Pulmonary artery endothelial cell (primary cell): Measurements from ENCODE around the gene TCF25. TPM values are rescaled to one million over a fixed set of nuclear protein-coding genes. Genes with fewer than 3 reads are reported as not detected.
"Not testable (repeated sequence)": the region's sequence is repeated elsewhere in the genome, so short reads cannot be mapped to it uniquely, and the experiment has no call there.

Source experiments
- DNase-seq: peaks from one replicate; pipeline ENCODE4 v3.0.0-alpha.2; 2011; ENCODE audit warnings: low read depth, low spot score
- total RNA-seq: library from RNA; depleted of rRNA; stranded (reverse); fragments of >200 nt; gene quantifications from 2 replicates; pipeline ENCODE4 v1.2.3, GENCODE V29; 2014

The TCF25 gene
- total RNA-seq, 1 donor from 2014 or later, result 226 TPM

- DNase-seq, result no peak
Observed at GRCh38 chr16:89902980-89903379, 29.6 kb downstream of the TCF25 start.

GRCh38 chr16:89903908-89904515 lies 30.6 kb downstream of the TCF25 start:
- DNase-seq, result no peak

GRCh38 chr16:89904606-89905510 lies 31.5 kb downstream of the TCF25 start:
- no peak for DNase-seq

- DNase-seq, result no peak
Observed at GRCh38 chr16:89905511-89906139, 32.2 kb downstream of the TCF25 start.

GRCh38 chr16:89906140-89907025 lies 33.0 kb downstream of the TCF25 start:
- no peak for DNase-seq

- DNase-seq, result no peak
Observed at GRCh38 chr16:89907055-89907814, 33.8 kb downstream of the TCF25 start.

GRCh38 chr16:89908236-89908635 lies 34.8 kb downstream of the TCF25 start:
- DNase-seq, result no peak

GRCh38 chr16:89909777-89910716 lies 36.7 kb downstream of the TCF25 start:
- DNase-seq, result no peak

- no peak for DNase-seq
Observed at GRCh38 chr16:89910717-89911354, 37.4 kb downstream of the TCF25 start.

- no peak for DNase-seq
Observed at GRCh38 chr16:89911375-89911774, 38.0 kb downstream of the TCF25 start.

GRCh38 chr16:89912143-89912542 lies 38.8 kb downstream of the TCF25 start:
- DNase-seq, result no peak

GRCh38 chr16:89912627-89913026 lies 39.2 kb downstream of the TCF25 start:
- no peak for DNase-seq

- DNase-seq, result no peak
Observed at GRCh38 chr16:89913408-89914387, 40.3 kb downstream of the TCF25 start.

GRCh38 chr16:89914642-89915285 lies 41.4 kb downstream of the TCF25 start:
- not testable (repeated sequence) for DNase-seq

- DNase-seq, result no peak
Observed at GRCh38 chr16:89915303-89916232, 42.2 kb downstream of the TCF25 start.
